HG03460 (cell line): ENCODE results near the gene POFUT2.

Source experiments
- ATAC-seq: cut with Tn5 transposase; IDR thresholded peaks from one replicate; pipeline ENCODE4 v1.9.1; 2021; ENCODE audit not compliant: unreplicated experiment

Gene POFUT2

GRCh38 chr21:45283611-45284455 lies 3.9 kb downstream of the POFUT2 start:
- no peak for ATAC-seq

DNA sequence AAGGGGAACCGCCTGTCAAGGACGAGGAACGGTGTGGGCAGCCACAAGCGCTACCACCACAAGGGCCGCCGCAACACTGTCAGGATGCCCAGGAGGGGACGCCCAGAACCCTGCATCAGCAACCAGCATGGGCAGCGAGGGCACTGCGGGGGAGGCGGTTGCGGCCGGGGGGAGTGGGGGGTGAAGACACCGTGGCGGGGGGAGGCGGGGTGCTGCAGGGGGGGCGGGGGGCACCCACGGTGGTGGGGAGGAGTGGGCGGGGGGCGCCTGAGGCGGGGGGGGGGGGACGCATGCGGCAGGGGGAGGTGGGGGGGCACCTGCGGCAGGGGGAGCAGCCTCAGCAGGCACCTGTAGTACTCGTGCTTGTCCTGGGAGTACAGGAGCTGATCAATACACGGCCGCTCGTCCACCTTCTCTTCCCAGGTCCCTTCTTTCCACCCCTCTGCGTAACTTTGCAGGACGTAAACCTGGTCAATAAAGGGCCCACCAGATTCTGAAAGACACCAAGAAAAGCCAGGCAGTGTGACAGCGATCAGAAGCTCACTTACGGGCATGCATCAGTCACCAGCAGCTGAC lies 4.6 kb downstream of the POFUT2 start:
- no peak for ATAC-seq

DNA sequence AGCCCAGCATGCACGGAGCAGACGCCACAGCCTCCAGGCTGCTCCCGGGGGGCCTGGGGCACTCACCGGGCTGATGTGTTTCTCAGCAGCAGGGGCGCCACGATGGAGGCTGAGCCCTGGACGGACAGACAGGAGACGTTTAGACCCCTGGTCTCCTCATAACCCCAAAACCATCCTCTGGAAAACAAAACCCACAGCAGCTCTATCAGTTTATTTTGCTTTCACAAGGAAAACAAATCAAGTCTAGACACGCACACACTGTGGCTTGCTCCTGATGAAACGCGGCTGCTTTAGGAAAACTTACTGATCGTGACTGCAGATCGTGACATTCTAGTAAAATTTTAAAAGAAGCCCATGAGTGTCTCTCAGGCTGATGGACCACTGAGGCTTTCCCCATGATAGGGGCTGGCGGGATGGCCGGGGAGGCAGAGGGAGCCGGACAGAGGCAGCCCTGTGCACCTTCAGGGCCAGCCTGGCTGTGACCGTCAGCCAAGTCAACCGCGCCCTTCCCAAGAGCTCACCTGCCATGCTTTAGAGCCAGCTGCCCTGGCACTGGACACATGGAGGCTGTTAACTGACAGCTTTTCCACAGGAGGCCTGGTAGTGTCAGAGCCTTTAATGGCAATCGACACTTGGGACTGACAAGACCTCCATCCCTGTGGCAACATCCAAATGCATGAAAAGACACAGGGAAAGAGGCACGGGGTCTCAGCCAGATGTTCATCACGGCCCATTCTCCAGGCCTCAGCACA lies 5.2 kb downstream of the POFUT2 start:
- no peak for ATAC-seq

- ATAC-seq: no peak
These were observed 6.0 kb downstream of the POFUT2 start for GRCh38 chr21:45281411-45282282.

DNA sequence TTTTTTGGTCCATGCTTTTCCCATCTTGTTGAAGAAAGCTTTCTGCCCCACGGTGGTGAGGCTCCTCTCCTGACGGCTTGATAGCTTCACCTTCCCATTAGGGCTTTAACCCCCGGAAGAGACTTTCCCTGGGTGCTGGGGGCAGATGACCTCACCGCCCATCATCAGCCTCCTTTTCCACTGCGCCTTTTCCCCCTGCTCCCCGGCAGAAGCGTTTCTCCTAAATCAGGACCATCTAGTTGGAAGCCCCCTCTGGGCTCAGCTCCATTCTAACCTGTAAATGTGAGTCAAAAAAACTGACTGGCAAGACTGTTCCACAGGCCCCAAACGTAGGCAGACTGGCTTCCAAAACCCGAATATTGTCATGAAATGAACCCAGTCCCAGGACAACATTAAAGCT lies 6.7 kb downstream of the POFUT2 start:
- ATAC-seq: no peak

DNA sequence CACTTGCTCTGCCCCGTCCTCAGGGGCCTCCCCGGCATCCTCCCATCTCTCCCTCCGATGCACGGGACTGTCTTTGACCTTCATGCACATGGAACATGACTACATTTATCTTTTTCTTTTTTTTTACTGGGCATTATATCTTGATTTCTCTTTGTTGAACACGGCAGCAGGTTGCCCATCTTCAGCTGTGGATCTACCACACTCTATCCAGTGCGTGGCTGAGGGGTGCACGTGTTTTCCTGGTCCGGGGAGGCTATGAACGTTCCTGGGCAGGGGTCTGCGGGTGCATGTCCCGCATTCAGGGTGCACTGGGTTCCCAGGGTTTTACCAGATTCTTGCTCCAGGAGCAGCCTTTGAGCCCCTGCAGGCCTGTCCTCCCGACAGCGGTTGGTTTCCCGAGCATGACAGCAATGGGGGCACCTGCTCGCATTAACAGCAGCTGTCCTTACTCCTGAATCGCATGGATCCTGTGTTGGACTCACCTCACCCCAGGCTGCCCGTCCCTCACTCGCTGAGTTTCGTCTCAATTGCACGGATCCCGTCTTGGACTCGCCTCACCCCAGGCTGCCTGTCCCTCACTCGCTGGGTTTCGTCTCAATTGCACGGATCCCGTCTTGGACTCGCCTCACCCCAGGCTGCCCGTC lies 7.4 kb downstream of the POFUT2 start:
- ATAC-seq: no peak

GRCh38 chr21:45279446-45280177 lies 8.1 kb downstream of the POFUT2 start:
- ATAC-seq: no peak

GRCh38 chr21:45278156-45278911 lies 9.4 kb downstream of the POFUT2 start:
- no peak for ATAC-seq

DNA sequence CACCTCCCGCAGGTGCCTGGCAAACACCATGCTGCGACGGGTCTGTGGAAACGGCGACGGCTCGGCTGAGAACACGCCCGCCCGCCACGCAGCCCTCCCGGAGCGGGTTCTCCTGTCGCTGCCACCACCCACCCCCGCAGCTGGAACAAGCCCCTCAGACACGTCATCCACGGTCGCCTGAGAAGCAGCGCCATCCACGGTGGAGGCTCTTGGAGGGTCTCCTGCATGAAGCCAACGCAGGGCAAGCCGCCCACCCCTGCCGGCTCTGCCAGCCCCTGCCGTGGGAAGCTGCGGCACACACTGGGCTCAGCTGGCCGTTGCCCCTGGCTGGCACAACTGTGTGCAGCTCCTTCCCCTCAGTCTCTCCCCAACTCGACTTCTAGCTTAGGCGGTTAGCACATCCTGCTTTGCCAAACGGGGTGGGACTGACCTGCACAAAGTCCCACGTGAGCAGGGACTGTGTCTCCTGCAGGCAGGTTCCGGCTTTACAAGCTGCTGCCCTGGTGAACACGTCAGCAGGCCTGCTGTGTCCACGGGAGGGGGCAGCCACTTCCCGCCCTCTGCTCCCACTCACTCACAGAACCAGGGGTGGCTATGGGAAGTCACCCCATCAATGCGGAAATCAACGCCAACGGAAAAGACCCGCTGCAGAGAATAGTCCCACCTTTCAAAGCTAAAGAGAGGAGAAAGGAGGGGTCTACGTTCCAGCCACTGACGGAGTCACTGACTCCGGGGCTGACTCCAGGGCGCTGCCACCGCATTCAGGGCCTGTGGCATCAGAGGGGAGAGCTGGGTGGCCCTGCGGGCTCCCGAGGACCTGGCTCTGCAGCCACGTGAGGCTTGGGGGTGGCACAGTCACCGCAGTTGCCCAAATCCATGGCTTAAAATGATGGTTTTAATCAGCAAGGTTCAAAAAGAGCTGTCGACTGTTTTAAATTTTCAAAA lies 10.3 kb downstream of the POFUT2 start:
- no peak for ATAC-seq

DNA sequence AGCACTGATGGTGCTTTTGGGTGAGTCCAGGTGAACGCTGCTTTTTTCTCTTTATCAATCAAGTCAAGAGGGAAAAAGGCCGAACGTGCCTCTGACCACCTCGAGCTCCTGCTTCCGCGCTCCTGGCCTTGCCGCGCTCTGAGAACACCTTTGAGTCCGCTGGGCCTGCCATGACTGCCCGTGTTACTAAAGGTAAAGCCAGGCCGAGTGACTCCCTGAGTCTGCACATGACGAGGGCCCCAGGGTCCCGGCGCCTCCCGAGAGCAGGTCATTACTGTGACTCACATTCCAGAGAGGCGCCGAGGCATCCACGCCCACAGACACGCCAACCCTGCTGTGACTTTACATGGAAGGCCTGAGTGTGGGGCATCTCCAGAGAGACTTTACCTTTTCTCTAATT lies 11.1 kb downstream of the POFUT2 start:
- ATAC-seq: no peak

GRCh38 chr21:45270306-45270821 lies 17.3 kb downstream of the POFUT2 start:
- ATAC-seq: no peak

DNA sequence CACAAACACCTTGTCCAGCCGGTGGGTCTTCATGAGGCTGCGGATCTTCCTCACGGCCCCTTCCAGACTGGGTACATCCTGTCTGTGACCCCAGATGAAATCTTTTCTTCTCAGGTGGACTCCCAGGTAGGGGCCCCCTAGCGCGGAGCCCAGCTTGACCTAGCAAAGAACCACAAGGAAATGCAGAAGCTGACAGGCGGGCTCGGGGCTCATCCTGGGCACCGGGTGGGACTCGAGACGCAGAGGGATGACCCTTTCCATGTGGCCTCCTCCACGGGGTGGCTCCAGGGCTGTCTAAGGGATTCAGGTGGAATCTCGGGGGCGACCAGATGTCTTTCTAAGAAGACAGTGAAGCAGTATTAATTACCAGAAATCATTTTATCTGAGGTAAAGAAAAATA lies 17.8 kb downstream of the POFUT2 start:
- ATAC-seq: no peak

GRCh38 chr21:45267390-45267760 lies 20.3 kb downstream of the POFUT2 start:
- ATAC-seq: no peak

- no peak for ATAC-seq
These were observed 20.9 kb downstream of the POFUT2 start for GRCh38 chr21:45266518-45267389.

GRCh38 chr21:45265721-45266517 lies 21.8 kb downstream of the POFUT2 start:
- ATAC-seq: no peak

DNA sequence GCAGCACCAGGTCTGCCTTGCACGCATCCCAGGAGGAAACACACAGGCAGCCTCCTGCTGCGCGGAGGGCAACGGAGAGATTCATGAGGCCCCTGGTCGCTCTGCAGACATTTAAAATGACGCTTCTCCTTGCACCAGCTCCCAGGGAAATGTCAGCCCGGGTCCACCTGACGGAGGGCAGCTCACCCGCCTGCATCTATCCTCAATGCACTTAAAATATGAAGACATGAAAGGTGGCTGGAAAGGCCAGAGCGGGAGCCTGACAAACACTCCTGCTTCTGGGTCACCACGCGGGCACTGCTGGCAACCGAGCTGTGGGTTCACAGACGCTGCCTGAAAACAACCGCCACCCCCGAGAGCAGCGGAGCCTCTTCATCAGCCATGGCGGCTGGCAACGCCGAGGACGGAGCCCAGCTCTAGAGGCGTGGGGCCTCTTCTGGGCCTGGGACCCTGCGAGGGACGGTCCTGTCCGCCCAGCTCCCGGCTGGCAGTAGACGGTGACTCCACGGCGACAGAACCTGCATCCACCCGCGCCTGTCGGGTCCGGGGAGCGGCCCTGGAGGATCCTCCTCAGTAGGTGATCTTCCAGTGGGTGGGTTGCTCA lies 22.7 kb downstream of the POFUT2 start:
- ATAC-seq: no peak
